Cardiac muscle cell (in vitro differentiated cells and primary cell): ENCODE measurements around the gene TMEM205. TPM values are rescaled to one million over a fixed set of nuclear protein-coding genes. Genes with fewer than 3 reads are reported as not detected.
"Not testable (repeated sequence)": the region's sequence is repeated elsewhere in the genome, so short reads cannot be mapped to it uniquely, and the experiment has no call there.

Experiments used
- DNase-seq, 2 donors: peaks; one replicate each; pipeline versions ENCODE4 v3.0.0 to v3.0.0-alpha.2; 2010 to 2017; ENCODE audit warnings: low read depth in 1 of 2, low spot score in 1 of 2
- H3K27ac ChIP-seq: fragments of 200-600 bp; sonication (generic); 2 replicates; pipeline ENCODE4 v1.5.1; 2016
- H3K27me3 ChIP-seq: fragments of 200-600 bp; sonication (generic); 2 replicates; pipeline ENCODE4 v1.6.0; 2016; ENCODE audit warnings: control low read depth
- H3K36me3 ChIP-seq: fragments of 200-600 bp; sonication (generic); 2 replicates; pipeline ENCODE4 v1.5.1; 2016; ENCODE audit warnings: control low read depth
- H3K4me1 ChIP-seq: fragments of 200-600 bp; sonication (generic); 2 replicates; pipeline ENCODE4 v1.8.1; 2017; ENCODE audit warnings: low read depth, mild to moderate bottlenecking, mixed run types
- H3K4me3 ChIP-seq: fragments of 200-600 bp; sonication (generic); 2 replicates; pipeline ENCODE4 v1.5.1; 2016; ENCODE audit warnings: mild to moderate bottlenecking
- H3K9me3 ChIP-seq: fragments of 200-600 bp; sonication (generic); 2 replicates; pipeline ENCODE4 v1.5.1; 2017; ENCODE audit warnings: low read depth, mild to moderate bottlenecking, control low read depth
- CTCF ChIP-seq: IDR thresholded peaks from 2 replicates; pipeline ENCODE4 v1.5.1; 2012; ENCODE audit warnings: low read depth, mild to moderate bottlenecking, low read length
- polyA plus RNA-seq: library from polyadenylated mRNA; unstranded; fragments of >200 nt; fragmentation: Nextera tagmentation; extraction: Ambion mirVana; gene quantifications from 2 replicates; pipeline ENCODE4 v1.2.1, GENCODE V29; 2016
- total RNA-seq: library from RNA; depleted of rRNA; stranded (reverse); fragments of >200 nt; gene quantifications from 2 replicates; pipeline ENCODE4 v1.2.3, GENCODE V29; 2016

The TMEM205 gene
- total and polyA plus RNA-seq, 2 experiments from 2014 or later: 137 to 154 TPM

- no peak for TF ChIP-seq CTCF
- H3K36me3 ChIP-seq: no peaks in the 10 kb centered on the region
- H3K4me1 ChIP-seq: no peaks in the 10 kb centered on the region
- no peak overlapping the region for H3K27ac ChIP-seq
- H3K4me3 ChIP-seq: no peak overlapping the region
- no peaks in the 10 kb centered on the region for H3K9me3 ChIP-seq
- no peaks in the 10 kb centered on the region for H3K27me3 ChIP-seq
- DNase-seq: peak in 1 of 2 donors; percentile 14
Observed at GRCh38 chr19:11323601-11324078, 22.4 kb downstream of the TMEM205 start.

GRCh38 chr19:11322269-11323024 lies 23.6 kb downstream of the TMEM205 start:
- no peak overlapping the region for H3K4me3 ChIP-seq

GRCh38 chr19:11321191-11322126 lies 24.6 kb downstream of the TMEM205 start:
- no peak overlapping the region for H3K27ac ChIP-seq
- no peak overlapping the region for H3K4me3 ChIP-seq
- H3K4me1 ChIP-seq: no peaks in the 10 kb centered on the region
- H3K9me3 ChIP-seq: no peaks in the 10 kb centered on the region
- DNase-seq: no peak
- H3K27me3 ChIP-seq: no peaks in the 10 kb centered on the region
- no peaks in the 10 kb centered on the region for H3K36me3 ChIP-seq
- no peak for TF ChIP-seq CTCF

More at GRCh38 chr19:11322269-11323024, 23.6 kb downstream of the TMEM205 start:
- Histone ChIP-seq H3K36me3 (no peaks in the 10 kb centered on the region), H3K27ac (no peak overlapping the region), H3K27me3 (no peaks in the 10 kb centered on the region), H3K9me3 (no peaks in the 10 kb centered on the region), H3K4me1 (no peaks in the 10 kb centered on the region)
- no peak for TF ChIP-seq CTCF
- DNase-seq: no peak

GRCh38 chr19:11320278-11320995 lies 25.6 kb downstream of the TMEM205 start:
- not testable (repeated sequence) for DNase-seq, H3K9me3 ChIP-seq, H3K4me1 ChIP-seq, H3K4me3 ChIP-seq, H3K27ac ChIP-seq, H3K36me3 ChIP-seq, H3K27me3 ChIP-seq

- TF ChIP-seq CTCF: no peak
- H3K27ac ChIP-seq: no peak overlapping the region
- H3K9me3 ChIP-seq: no peaks in the 10 kb centered on the region
- H3K4me3 ChIP-seq: no peak overlapping the region
- H3K27me3 ChIP-seq: no peaks in the 10 kb centered on the region
- no peaks in the 10 kb centered on the region for H3K4me1 ChIP-seq
- H3K36me3 ChIP-seq: no peaks in the 10 kb centered on the region
- DNase-seq: peak in 1 of 2 donors; percentile 6
Observed at GRCh38 chr19:11306337-11306736, 39.7 kb downstream of the TMEM205 start.
